AG04450 (cell line): ENCODE measurements around the gene COQ9. TPM values are rescaled to one million over a fixed set of nuclear protein-coding genes. Genes with fewer than 3 reads are reported as not detected.

ENCODE experiments used
- CTCF ChIA-PET: fragments of 300-600, 350-600 bp; formaldehyde crosslinking; extraction: SDS; loops from one replicate; lab custom pipeline; 2022; ENCODE audit warnings: antibody characterized with exemption, inconsistent platforms; lab: Charles Lee
- POLR2A ChIA-PET: fragments of 350-600 bp; formaldehyde crosslinking; extraction: SDS; loops from one replicate; lab custom pipeline; 2021; ENCODE audit warnings: antibody characterized with exemption, inconsistent platforms; lab: Yijun Ruan, JAX
- DNase-seq: peaks from one replicate; pipeline ENCODE4 v3.0.0-alpha.2; 2011; ENCODE audit warnings: low read depth, low spot score
- H3K27ac ChIP-seq: one replicate; pipeline ENCODE4 v1.5.1; 2012; ENCODE audit warnings: low read depth, low read length, control low read depth
- H3K27me3 ChIP-seq: one replicate; pipeline ENCODE4 v1.6.0; 2012; ENCODE audit warnings: low read length; ENCODE audit not compliant: control insufficient read depth, insufficient read depth
- H3K4me3 ChIP-seq: 2 replicates; pipeline ENCODE4 v1.5.1; 2011; ENCODE audit warnings: mild to moderate bottlenecking, low read depth, low read length, control low read depth
- H3K9me3 ChIP-seq: 2 replicates; pipeline ENCODE4 v1.5.1; 2012; ENCODE audit warnings: low read length; ENCODE audit not compliant: control insufficient read depth, insufficient read depth
- polyA plus RNA-seq: library from polyadenylated mRNA; depleted of rRNA; stranded (reverse); fragments of >200 nt; gene quantifications from 2 replicates; pipeline ENCODE4 v1.2.3, GENCODE V29; 2011
- TF ChIP-seq, protein P1 (sequence below): IDR thresholded peaks from 2 replicates; pipeline ENCODE4 v1.5.1; 2011; ENCODE audit warnings: low read depth, low read length, control low read depth, inconsistent platforms

The COQ9 gene
- polyA plus RNA-seq, 1 experiment = 59.0 TPM

- ChIA-PET POLR2A (no interaction called here), CTCF (interaction anchor here (1.3 kb wide), 1 partner anchor 39 kb away, joined by 3 read pairs; the partner anchor contains the start of gene POLR2C)
- Histone ChIP-seq H3K27ac (no peak overlapping the region), H3K9me3 (no peaks in the 10 kb centered on the region; the same call in 1 of the 2 replicates), H3K4me3 (no peak overlapping the region), H3K27me3 (peaks cover 57% of the 10 kb centered on the region)
- no peak for DNase-seq
- TF ChIP-seq, protein P1, sequence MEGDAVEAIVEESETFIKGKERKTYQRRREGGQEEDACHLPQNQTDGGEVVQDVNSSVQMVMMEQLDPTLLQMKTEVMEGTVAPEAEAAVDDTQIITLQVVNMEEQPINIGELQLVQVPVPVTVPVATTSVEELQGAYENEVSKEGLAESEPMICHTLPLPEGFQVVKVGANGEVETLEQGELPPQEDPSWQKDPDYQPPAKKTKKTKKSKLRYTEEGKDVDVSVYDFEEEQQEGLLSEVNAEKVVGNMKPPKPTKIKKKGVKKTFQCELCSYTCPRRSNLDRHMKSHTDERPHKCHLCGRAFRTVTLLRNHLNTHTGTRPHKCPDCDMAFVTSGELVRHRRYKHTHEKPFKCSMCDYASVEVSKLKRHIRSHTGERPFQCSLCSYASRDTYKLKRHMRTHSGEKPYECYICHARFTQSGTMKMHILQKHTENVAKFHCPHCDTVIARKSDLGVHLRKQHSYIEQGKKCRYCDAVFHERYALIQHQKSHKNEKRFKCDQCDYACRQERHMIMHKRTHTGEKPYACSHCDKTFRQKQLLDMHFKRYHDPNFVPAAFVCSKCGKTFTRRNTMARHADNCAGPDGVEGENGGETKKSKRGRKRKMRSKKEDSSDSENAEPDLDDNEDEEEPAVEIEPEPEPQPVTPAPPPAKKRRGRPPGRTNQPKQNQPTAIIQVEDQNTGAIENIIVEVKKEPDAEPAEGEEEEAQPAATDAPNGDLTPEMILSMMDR = no peak
These were observed 53.4 kb downstream of the COQ9 start for GRCh38 chr16:57500578-57501111.

DNA sequence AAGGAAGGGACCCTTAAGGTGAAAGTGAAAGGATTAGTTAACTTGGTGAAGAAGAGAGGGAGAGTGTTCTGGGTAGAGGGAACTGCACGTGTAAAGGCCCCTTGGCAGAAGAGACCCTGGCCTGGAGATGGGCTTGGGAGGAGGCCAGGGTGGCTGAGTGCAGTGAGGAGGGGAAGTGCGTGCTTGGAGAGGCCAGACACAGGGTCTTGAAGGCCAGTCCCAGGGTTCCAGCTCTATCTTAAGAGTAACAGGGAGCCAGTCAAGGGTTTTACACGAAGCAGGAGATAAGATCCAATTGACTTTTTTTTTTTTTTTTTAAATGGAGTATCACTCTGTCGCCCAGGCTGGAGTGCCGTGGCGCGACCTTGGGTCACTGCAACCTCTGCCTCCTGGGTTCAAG is 54.2 kb downstream of the COQ9 start:
- POLR2A ChIA-PET = no interaction called here
- DNase-seq = no peak

DNA sequence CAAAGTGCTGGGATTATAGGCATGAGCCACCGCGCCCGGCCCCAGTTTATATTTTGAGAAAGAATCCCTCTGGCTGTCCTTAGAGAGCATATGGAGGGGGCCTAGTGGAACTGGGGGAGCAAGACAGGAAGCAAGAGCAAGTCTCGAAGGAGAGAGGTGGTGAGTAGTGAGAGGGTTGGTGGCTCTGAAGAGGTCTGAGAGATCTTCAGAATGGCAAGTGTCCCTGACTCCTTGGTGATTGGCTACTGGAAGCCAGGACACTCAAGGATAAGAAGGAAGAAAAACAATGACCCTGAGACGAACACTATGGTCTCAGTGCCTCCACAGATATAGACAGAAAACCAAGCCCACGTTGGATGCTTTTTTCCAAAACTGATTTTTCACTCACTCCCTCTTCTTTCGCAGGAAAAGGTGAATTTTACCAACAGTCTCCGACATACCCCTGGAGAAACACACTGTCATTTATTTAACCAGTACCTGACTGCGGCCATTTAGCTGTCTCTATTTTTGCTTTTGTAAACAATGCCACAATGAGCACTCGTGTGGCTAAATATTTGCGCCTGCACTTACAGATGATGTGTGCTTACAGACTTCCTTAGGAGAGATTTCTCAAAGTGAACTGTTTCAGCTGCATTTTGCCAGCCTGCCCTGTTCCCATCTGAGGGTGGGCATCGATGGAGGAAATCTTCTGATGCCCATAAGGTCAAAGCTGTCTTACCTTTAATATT is 54.9 kb downstream of the COQ9 start:
- Histone ChIP-seq H3K9me3 (no peaks in the 10 kb centered on the region; the same call in 1 of the 2 replicates), H3K4me3 (no peak overlapping the region), H3K27ac (no peak overlapping the region), H3K27me3 (peaks cover 57% of the 10 kb centered on the region)
- DNase-seq = no peak
- TF ChIP-seq, protein P1 = no peak
- ChIA-PET CTCF (interaction anchor here (1.0 kb wide), 1 partner anchor 18 kb away, joined by 4 read pairs; no protein-coding TSS in a partner anchor), POLR2A (no interaction called here)

More for the DNA sequence above, 54.2 kb downstream of the COQ9 start:
- CTCF ChIA-PET = no interaction called here
- Histone ChIP-seq H3K4me3 (no peak overlapping the region), H3K27me3 (peaks cover 57% of the 10 kb centered on the region), H3K27ac (no peak overlapping the region), H3K9me3 (no peaks in the 10 kb centered on the region; the same call in 1 of the 2 replicates)
- TF ChIP-seq, protein P1 = no peak

- no peak for DNase-seq
- peaks cover 60% of the 10 kb centered on the region for H3K27me3 ChIP-seq
- H3K27ac ChIP-seq = no peak overlapping the region
- H3K4me3 ChIP-seq = no peak overlapping the region
- TF ChIP-seq, protein P1 = no peak
- H3K9me3 ChIP-seq = no peaks in the 10 kb centered on the region
- ChIA-PET POLR2A (no interaction called here), CTCF (interaction anchor here (2.7 kb wide), 1 partner anchor 17 kb away, joined by 15 read pairs; no protein-coding TSS in a partner anchor)
These were observed 56.1 kb downstream of the COQ9 start for GRCh38 chr16:57503366-57503765.

DNA sequence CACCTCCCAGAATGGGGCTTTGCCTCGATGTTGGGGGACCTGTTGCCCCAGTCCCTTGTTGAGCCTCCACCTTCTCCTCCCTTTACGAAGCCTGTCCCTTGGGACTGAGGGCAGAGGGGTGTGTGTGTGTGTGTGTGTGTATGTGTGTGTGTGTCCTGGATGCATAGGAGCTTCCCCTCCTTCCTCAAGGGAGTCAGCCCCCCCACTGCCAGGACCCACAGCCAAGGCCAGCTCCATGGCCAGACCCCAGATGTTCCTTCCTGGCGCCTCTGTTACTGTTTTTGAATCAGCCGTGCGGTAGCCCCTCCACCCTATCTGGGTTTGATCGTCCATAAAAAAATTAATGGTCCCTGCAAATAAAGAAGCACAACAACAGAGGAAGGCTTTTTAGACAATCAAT is 56.7 kb downstream of the COQ9 start:
- no peak for DNase-seq
- no peak overlapping the region for H3K27ac ChIP-seq
- CTCF ChIA-PET = interaction anchor here (2.7 kb wide), 1 partner anchor 16 kb away, joined by 15 read pairs; no protein-coding TSS in a partner anchor

More for the DNA sequence above, 56.7 kb downstream of the COQ9 start:
- H3K4me3 ChIP-seq = no peak overlapping the region
- H3K9me3 ChIP-seq = no peaks in the 10 kb centered on the region
- POLR2A ChIA-PET = no interaction called here
- TF ChIP-seq, protein P1 = no peak
- H3K27me3 ChIP-seq = peaks cover 62% of the 10 kb centered on the region
